ENCODE results near the gene EMX1.
A peak's percentile ranks its signal among the peaks of the same experiment; 100 is the strongest.

EMX1 gene

GRCh38 chr2:72974436-72974754 lies 57.1 kb downstream of the EMX1 start:
- H3K4me2 ChIP-seq (ENCODE audit: insufficient read depth, low read length) = no peak overlapping the region
- no peaks in the 10 kb centered on the region for H4K20me1 ChIP-seq (ENCODE audit: insufficient read depth, low read length)
- H3K4me3 ChIP-seq (ENCODE audit: low read depth in 1 of 2, low read length in 2 of 2) = no peak overlapping the region
- H3K27ac ChIP-seq (ENCODE audit: low read length) = no peak overlapping the region
- TF ChIP-seq CTCF (IDR thresholded peaks at IDR 0.05; ENCODE audit: borderline replicate concordance, extremely low read depth, low read length, poor library complexity, severe bottlenecking) (no peak), EZH2 (IDR thresholded peaks at IDR 0.05; ENCODE audit: borderline replicate concordance, low read depth, low read length, severe bottlenecking) (no peak)
- no peaks in the 10 kb centered on the region for H3K9me3 ChIP-seq (ENCODE audit: insufficient read depth, low read length, severe bottlenecking)
- H3K36me3 ChIP-seq (ENCODE audit: insufficient read depth, low read length) = no peaks in the 10 kb centered on the region
- H2AFZ ChIP-seq (ENCODE audit: low read depth, low read length) = no peak overlapping the region
- DNase-seq = no peak
- no peaks in the 10 kb centered on the region for H3K79me2 ChIP-seq (ENCODE audit: insufficient read depth, low read length)
- no peak overlapping the region for H3K9ac ChIP-seq (ENCODE audit: low read depth, low read length)
- no peaks in the 10 kb centered on the region for H3K4me1 ChIP-seq (ENCODE audit: insufficient read depth, low read length)
- no peak for ATAC-seq (ENCODE audit: insufficient read depth, low read depth)
- H3K27me3 ChIP-seq (ENCODE audit: insufficient read depth, low read length, poor library complexity) = no peaks in the 10 kb centered on the region

GRCh38 chr2:72975017-72975416 lies 57.7 kb downstream of the EMX1 start:
- no peak for ATAC-seq (ENCODE audit: insufficient read depth, low read depth)
- H4K20me1 ChIP-seq (ENCODE audit: insufficient read depth, low read length) = no peaks in the 10 kb centered on the region
- H3K4me3 ChIP-seq (ENCODE audit: low read depth in 1 of 2, low read length in 2 of 2) = no peak overlapping the region
- H3K4me2 ChIP-seq (ENCODE audit: insufficient read depth, low read length) = no peak overlapping the region
- no peaks in the 10 kb centered on the region for H3K4me1 ChIP-seq (ENCODE audit: insufficient read depth, low read length)
- no peaks in the 10 kb centered on the region for H3K79me2 ChIP-seq (ENCODE audit: insufficient read depth, low read length)
- no peak overlapping the region for H2AFZ ChIP-seq (ENCODE audit: low read depth, low read length)
- no peak overlapping the region for H3K27ac ChIP-seq (ENCODE audit: low read length)
- DNase-seq = no peak
- TF ChIP-seq CTCF (IDR thresholded peaks at IDR 0.05; ENCODE audit: borderline replicate concordance, extremely low read depth, low read length, poor library complexity, severe bottlenecking) (no peak), EZH2 (IDR thresholded peaks at IDR 0.05; ENCODE audit: borderline replicate concordance, low read depth, low read length, severe bottlenecking) (no peak)
- H3K9me3 ChIP-seq (ENCODE audit: insufficient read depth, low read length, severe bottlenecking) = no peaks in the 10 kb centered on the region
- no peaks in the 10 kb centered on the region for H3K36me3 ChIP-seq (ENCODE audit: insufficient read depth, low read length)
- H3K27me3 ChIP-seq (ENCODE audit: insufficient read depth, low read length, poor library complexity) = no peaks in the 10 kb centered on the region
- no peak overlapping the region for H3K9ac ChIP-seq (ENCODE audit: low read depth, low read length)

- no peak for DNase-seq
Observed at GRCh38 chr2:72979896-72980295, 62.6 kb downstream of the EMX1 start.

More at GRCh38 chr2:72979896-72980295, 62.6 kb downstream of the EMX1 start:
- H3K4me3 ChIP-seq (ENCODE audit: low read depth in 1 of 2, low read length in 2 of 2) = no peak overlapping the region
- no peaks in the 10 kb centered on the region for H3K27me3 ChIP-seq (ENCODE audit: insufficient read depth, low read length, poor library complexity)
- TF ChIP-seq EZH2 (IDR thresholded peaks at IDR 0.05; ENCODE audit: borderline replicate concordance, low read depth, low read length, severe bottlenecking) = no peak
- no peak for TF ChIP-seq CTCF (IDR thresholded peaks at IDR 0.05; ENCODE audit: borderline replicate concordance, extremely low read depth, low read length, poor library complexity, severe bottlenecking)
- no peak overlapping the region for H2AFZ ChIP-seq (ENCODE audit: low read depth, low read length)
- H3K4me1 ChIP-seq (ENCODE audit: insufficient read depth, low read length) = no peaks in the 10 kb centered on the region
- H3K4me2 ChIP-seq (ENCODE audit: insufficient read depth, low read length) = no peak overlapping the region
- no peaks in the 10 kb centered on the region for H3K79me2 ChIP-seq (ENCODE audit: insufficient read depth, low read length)
- H3K9me3 ChIP-seq (ENCODE audit: insufficient read depth, low read length, severe bottlenecking) = no peaks in the 10 kb centered on the region
- ATAC-seq (ENCODE audit: insufficient read depth, low read depth) = peak; percentile 44; the same call in 1 of the 3 replicates
- no peaks in the 10 kb centered on the region for H3K36me3 ChIP-seq (ENCODE audit: insufficient read depth, low read length)
- no peaks in the 10 kb centered on the region for H4K20me1 ChIP-seq (ENCODE audit: insufficient read depth, low read length)
- H3K27ac ChIP-seq (ENCODE audit: low read length) = no peak overlapping the region
- no peak overlapping the region for H3K9ac ChIP-seq (ENCODE audit: low read depth, low read length)
